ENCODE measurements around the gene AGAP1. TPM values are rescaled to one million over a fixed set of nuclear protein-coding genes. Genes with fewer than 3 reads are reported as not detected.

The AGAP1 gene
- total RNA-seq, 1 experiment from 2014 or later, result 25.8 TPM

DNA sequence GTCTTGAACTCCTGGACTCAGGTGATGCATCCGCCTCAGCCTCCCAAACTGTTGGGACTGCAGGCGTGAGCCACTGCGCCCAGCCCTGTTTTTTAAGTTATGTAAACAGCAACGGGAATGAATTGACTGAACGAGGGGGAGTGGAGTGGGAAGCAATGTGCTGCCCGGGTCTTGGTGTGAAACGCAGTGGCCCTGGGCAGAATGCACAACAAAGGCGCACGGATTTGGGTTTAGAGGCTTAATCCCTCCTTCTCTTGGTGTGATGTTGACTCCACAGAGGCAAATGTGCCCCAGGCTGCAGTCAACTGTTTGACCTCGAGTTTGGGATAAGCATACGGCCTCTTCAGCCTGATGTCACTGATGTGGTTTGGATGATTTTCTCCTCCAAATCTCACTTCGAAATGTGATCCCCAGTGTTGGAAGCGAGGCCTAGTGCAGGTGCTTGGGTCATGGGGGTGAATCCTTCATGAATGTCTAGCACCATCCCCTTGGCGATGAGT lies 97.4 kb downstream of the AGAP1 start:
- DNase-seq, result no peak
- Histone ChIP-seq H4K8ac (replicated peaks; ENCODE audit: insufficient read length, low read depth, low read length) (no peak overlapping the region), H3K56ac (ENCODE audit: insufficient read length, low read depth, low read length) (no peak overlapping the region), H2BK15ac (ENCODE audit: low read depth, low read length) (no peak overlapping the region), H3K18ac (ENCODE audit: insufficient read length, low read depth, low read length) (no peak overlapping the region), H3K9ac (ENCODE audit: extremely low read depth, insufficient read length, low read length) (no peak overlapping the region), H3K4me1 (ENCODE audit: insufficient read depth, low read length) (peaks cover under 1% of the 10 kb centered on the region; the same call in 1 of the 2 replicates), H3K79me2 (ENCODE audit: insufficient read depth, low read length) (peaks cover 2% of the 10 kb centered on the region; the same call in 1 of the 2 replicates), H3K4me2 (ENCODE audit: insufficient read depth, insufficient read length, low read length) (no peak overlapping the region), H3K23me2 (ENCODE audit: insufficient read length, low read depth, low read length, poor library complexity, severe bottlenecking) (no peaks in the 10 kb centered on the region), H4K5ac (ENCODE audit: insufficient read length, low read depth, low read length) (no peak overlapping the region), H2AK5ac (ENCODE audit: insufficient read length, low read length) (no peak overlapping the region), H4K20me1 (ENCODE audit: control insufficient read depth, insufficient read depth, insufficient read length) (no peaks in the 10 kb centered on the region), H3K27ac (ENCODE audit: insufficient read length, low read depth, low read length) (no peak overlapping the region), H2BK12ac (ENCODE audit: insufficient read length, low read depth, low read length) (no peak overlapping the region), H3K79me1 (ENCODE audit: insufficient read depth, low read depth, low read length, poor library complexity, severe bottlenecking) (peaks cover 2% of the 10 kb centered on the region), H3K4ac (ENCODE audit: low read depth, low read length) (no peak overlapping the region), H2BK120ac (ENCODE audit: low read depth, low read length, poor library complexity, severe bottlenecking) (no peak overlapping the region), H2AFZ (ENCODE audit: low read length) (no peak overlapping the region), H2BK5ac (ENCODE audit: insufficient read length, low read length) (no peak overlapping the region), H3T11ph (ENCODE audit: low read length) (no peak overlapping the region), H4K91ac (ENCODE audit: insufficient read length, low read depth, low read length) (no peak overlapping the region), H2BK20ac (ENCODE audit: low read depth, low read length, poor library complexity, severe bottlenecking) (no peak overlapping the region), H3K23ac (ENCODE audit: insufficient read length, low read depth, low read length) (no peak overlapping the region), H3K27me3 (ENCODE audit: insufficient read depth, low read length) (no peaks in the 10 kb centered on the region), H3K9me3 (ENCODE audit: control insufficient read depth, low read depth, low read length) (no peaks in the 10 kb centered on the region), H3K14ac (ENCODE audit: insufficient read depth, low read length) (no peak overlapping the region)
- Mint-ChIP-seq H3K36me3 (ENCODE audit: insufficient read depth in 1 of 3, low read depth in 3 of 3) (peaks cover 0 to 5% (median 3%) of the 10 kb centered on the region in 3 experiments; a peak in 3 of 7 replicates), H3K9me3 (no peaks in the 10 kb centered on the region), H3K27ac (no peak overlapping the region; a peak in 1 of 7 replicates), H3K4me3 (no peak overlapping the region), H3K27me3 (ENCODE audit: low read depth) (no peaks in the 10 kb centered on the region), H3K4me1 (peaks cover 19 to 25% of the 10 kb centered on the region in 2 experiments)
- TF ChIP-seq, protein P1, sequence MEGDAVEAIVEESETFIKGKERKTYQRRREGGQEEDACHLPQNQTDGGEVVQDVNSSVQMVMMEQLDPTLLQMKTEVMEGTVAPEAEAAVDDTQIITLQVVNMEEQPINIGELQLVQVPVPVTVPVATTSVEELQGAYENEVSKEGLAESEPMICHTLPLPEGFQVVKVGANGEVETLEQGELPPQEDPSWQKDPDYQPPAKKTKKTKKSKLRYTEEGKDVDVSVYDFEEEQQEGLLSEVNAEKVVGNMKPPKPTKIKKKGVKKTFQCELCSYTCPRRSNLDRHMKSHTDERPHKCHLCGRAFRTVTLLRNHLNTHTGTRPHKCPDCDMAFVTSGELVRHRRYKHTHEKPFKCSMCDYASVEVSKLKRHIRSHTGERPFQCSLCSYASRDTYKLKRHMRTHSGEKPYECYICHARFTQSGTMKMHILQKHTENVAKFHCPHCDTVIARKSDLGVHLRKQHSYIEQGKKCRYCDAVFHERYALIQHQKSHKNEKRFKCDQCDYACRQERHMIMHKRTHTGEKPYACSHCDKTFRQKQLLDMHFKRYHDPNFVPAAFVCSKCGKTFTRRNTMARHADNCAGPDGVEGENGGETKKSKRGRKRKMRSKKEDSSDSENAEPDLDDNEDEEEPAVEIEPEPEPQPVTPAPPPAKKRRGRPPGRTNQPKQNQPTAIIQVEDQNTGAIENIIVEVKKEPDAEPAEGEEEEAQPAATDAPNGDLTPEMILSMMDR (conservative IDR thresholded peaks at IDR 0.05), result no peak
- no CpG with 5 or more reads among the region's 14 CpGs for WGBS (ENCODE audit: extremely low coverage, insufficient read length, low lambda C conversion rate)

Data from H9 (cell line).